Panc1 (cell line): ENCODE data around the gene SSNA1.

Source experiments
- CTCF ChIP-seq: fragments of 450-650 bp; IDR thresholded peaks from 2 replicates; pipeline ENCODE4 v1.5.1; 2017; ENCODE audit warnings: mild to moderate bottlenecking
- POLR2AphosphoS5 ChIP-seq: IDR thresholded peaks from 2 replicates; pipeline ENCODE4 v1.6.1; 2012; ENCODE audit warnings: mild to moderate bottlenecking, low read depth, low read length, moderate library complexity
- REST ChIP-seq, 2 experiments: IDR thresholded peaks; 2 replicates each; pipeline ENCODE4 v1.6.1; 2011 to 2012; ENCODE audit warnings: low read depth in 2 of 2, control low read depth in 1 of 2, low read length in 1 of 2, mild to moderate bottlenecking in 1 of 2, moderate library complexity in 1 of 2; ENCODE audit not compliant: insufficient read depth in 1 of 2
- TCF7L2 ChIP-seq: IDR thresholded peaks from 2 replicates; pipeline ENCODE4 v1.6.1; 2011; ENCODE audit warnings: mild to moderate bottlenecking, low read depth, low read length, inconsistent platforms

GRCh38 chr9:137206602-137207001 lies 18.1 kb downstream of the SSNA1 start:
- TF ChIP-seq CTCF (no peak), POLR2AphosphoS5 (no peak), REST (IDR thresholded peaks at IDR 0.05; ENCODE audit: insufficient read depth in 1 of 2, low read depth in 2 of 2, low read length in 1 of 2) (no peak), TCF7L2 (no peak)
